ENCODE data around the gene MRPS12. TPM values are rescaled to one million over a fixed set of nuclear protein-coding genes. Genes with fewer than 3 reads are reported as not detected.
A peak's percentile ranks its signal among the peaks of the same experiment; 100 is the strongest.

The MRPS12 gene
- total RNA-seq, 4 donors from 2014 or later = 16.9 to 83.8 (median 19.2) TPM

DNA sequence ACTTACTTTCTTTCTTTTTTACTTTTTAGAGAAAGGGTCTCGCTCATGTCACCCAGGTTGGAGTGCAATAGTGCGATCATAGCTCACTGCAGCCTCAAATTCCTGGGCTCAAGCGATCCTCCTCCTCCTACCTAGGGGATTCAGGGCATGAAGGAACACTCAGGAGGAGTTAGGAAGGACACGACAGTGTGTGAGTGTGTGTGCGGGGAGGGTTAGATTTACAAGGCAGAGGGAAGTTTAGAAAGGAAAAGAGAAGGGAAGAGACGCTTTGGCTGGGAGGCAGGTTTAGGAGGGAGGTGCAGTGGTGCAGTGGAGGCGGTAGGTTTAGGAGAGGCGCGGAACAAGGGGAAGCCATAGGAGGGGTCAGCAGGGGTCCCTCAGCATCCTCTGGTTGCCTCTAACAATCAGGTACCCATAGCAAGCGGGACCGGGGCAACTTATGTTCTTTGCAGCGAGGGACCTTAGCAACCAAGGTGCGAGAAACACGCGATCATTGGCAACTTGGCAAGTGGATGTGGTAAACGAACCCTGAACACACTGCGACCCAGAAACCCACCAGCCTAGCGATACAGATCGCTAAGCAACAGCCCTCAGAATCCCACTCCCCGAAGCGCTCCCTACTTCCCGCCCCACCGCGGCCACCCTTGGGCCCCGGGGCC, 31.8 kb upstream of the MRPS12 start:
- Histone ChIP-seq H3K27ac (peak overlapping the region; percentile 74 to 84), H3K4me1 (peaks cover 0 to 6% of the 10 kb centered on the region in 2 donors), H3K4me3 (peak overlapping the region; percentile 62 to 92), H3K27me3 (no peaks in the 10 kb centered on the region), H3K36me3 (no peaks in the 10 kb centered on the region), H3K9me3 (no peaks in the 10 kb centered on the region)
- intact Hi-C loops (cut with DNase I; ENCODE audit: low total_unique reads) = no loop called here
- TF ChIP-seq POLR2A (IDR thresholded peaks at IDR 0.05) = no peak
- TF ChIP-seq, protein P1, sequence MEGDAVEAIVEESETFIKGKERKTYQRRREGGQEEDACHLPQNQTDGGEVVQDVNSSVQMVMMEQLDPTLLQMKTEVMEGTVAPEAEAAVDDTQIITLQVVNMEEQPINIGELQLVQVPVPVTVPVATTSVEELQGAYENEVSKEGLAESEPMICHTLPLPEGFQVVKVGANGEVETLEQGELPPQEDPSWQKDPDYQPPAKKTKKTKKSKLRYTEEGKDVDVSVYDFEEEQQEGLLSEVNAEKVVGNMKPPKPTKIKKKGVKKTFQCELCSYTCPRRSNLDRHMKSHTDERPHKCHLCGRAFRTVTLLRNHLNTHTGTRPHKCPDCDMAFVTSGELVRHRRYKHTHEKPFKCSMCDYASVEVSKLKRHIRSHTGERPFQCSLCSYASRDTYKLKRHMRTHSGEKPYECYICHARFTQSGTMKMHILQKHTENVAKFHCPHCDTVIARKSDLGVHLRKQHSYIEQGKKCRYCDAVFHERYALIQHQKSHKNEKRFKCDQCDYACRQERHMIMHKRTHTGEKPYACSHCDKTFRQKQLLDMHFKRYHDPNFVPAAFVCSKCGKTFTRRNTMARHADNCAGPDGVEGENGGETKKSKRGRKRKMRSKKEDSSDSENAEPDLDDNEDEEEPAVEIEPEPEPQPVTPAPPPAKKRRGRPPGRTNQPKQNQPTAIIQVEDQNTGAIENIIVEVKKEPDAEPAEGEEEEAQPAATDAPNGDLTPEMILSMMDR (IDR thresholded peaks at IDR 0.05) = no peak
- peak in 1 of 2 donors; percentile 31 for DNase-seq

- peak; percentile 51 to 73 for TF ChIP-seq POLR2A (IDR thresholded peaks at IDR 0.05)
- TF ChIP-seq, protein P1 (IDR thresholded peaks at IDR 0.05) = peak in 1 of 4 experiments; percentile 40
- no peaks in the 10 kb centered on the region for H3K27me3 ChIP-seq
- H3K4me1 ChIP-seq = peaks cover 0 to 6% of the 10 kb centered on the region in 2 donors
- H3K9me3 ChIP-seq = no peaks in the 10 kb centered on the region
- H3K27ac ChIP-seq = peak within 1 kb of the TSS; percentile 84 to 87
- no peaks in the 10 kb centered on the region for H3K36me3 ChIP-seq
- intact Hi-C loops (cut with DNase I; ENCODE audit: low total_unique reads) = no loop called here
- peak; percentile 99 to 100 for DNase-seq
- H3K4me3 ChIP-seq = peak within 1 kb of the TSS; percentile 62 to 92
These were observed 31.1 kb upstream of the MRPS12 start, which contains the start of the genes NFKBIB and SIRT2 for GRCh38 chr19:38899447-38900201. Gene NFKBIB (plus strand): TSS chr19:38899969. CDS start chr19:38900033, 64 bp downstream. Gene SIRT2 (minus strand): TSS chr19:38899618. CDS start chr19:38899521, 97 bp downstream.

DNA sequence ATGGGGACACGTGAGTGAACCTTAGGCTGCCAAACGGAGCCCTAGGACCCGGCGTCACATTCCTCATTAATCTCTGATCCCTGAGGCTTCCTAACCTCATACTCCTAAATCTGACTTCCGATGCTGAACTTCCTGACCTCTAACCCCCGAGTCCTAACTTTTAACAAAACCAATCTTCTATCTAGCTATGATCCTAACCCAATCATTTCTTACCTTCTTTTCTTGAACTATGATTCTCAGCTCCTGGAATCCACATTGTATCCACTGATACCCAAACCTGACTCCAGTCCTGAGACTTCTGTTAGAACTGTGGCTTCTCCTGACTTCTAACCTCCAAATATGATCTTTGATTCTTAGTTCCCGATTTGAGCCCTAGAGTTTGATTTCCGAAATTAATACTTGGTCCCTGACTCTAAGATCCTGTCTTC, 30.5 kb upstream of the MRPS12 start:
- Histone ChIP-seq H3K4me3 (peak overlapping the region; percentile 62 to 92), H3K27me3 (no peaks in the 10 kb centered on the region), H3K4me1 (peaks cover 0 to 6% of the 10 kb centered on the region in 2 donors), H3K9me3 (no peaks in the 10 kb centered on the region), H3K27ac (peak overlapping the region; percentile 76 to 87), H3K36me3 (no peaks in the 10 kb centered on the region)
- no peak for TF ChIP-seq POLR2A (IDR thresholded peaks at IDR 0.05)
- TF ChIP-seq, protein P1 (IDR thresholded peaks at IDR 0.05) = no peak
- intact Hi-C loops (cut with DNase I; ENCODE audit: low total_unique reads) = no loop called here
- no peak for DNase-seq

DNA sequence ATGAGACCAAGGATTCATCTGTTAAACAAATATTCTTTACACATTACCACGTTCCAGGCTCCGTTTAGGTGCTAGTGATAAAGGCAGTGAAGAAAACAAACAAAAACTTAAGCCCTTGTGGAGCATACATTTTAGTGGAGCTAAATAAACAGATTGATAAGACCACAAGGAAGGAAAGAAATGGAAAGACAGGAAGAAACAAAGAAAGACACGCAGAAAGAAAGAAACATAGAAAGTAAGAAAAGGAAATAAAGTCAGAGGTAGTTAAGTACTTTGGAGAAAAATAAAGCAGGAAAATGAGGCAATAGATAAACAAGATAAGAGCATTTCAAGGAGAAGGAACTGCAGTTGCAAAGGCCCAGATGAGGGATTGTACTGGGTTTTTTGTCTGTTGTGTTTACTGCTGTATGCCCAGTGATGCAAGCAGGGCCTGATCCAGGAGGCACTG, 30.0 kb upstream of the MRPS12 start:
- intact Hi-C loops (cut with DNase I; ENCODE audit: low total_unique reads) = no loop called here

More for the DNA sequence above, 30.0 kb upstream of the MRPS12 start:
- Histone ChIP-seq H3K27me3 (no peaks in the 10 kb centered on the region), H3K27ac (peak overlapping the region in 1 of 2 donors; percentile 76), H3K4me1 (peaks cover 0 to 6% of the 10 kb centered on the region in 2 donors), H3K9me3 (no peaks in the 10 kb centered on the region), H3K4me3 (peak overlapping the region in 1 of 2 donors; percentile 62), H3K36me3 (no peaks in the 10 kb centered on the region)
- no peak for DNase-seq
- TF ChIP-seq POLR2A (IDR thresholded peaks at IDR 0.05) = no peak
- TF ChIP-seq, protein P1 (IDR thresholded peaks at IDR 0.05) = no peak
